GM19099 (cell line): ENCODE data around the gene ARRB2.

ENCODE experiments used
- POLR2A ChIP-seq: IDR thresholded peaks from 3 replicates; pipeline ENCODE4 v1.6.1; 2011; ENCODE audit warnings: low read depth; ENCODE audit not compliant: insufficient read length; ENCODE audit errors: extremely low read depth

ARRB2 gene

GRCh38 chr17:4720787-4721186, 10.4 kb downstream of the ARRB2 start:
- TF ChIP-seq POLR2A, result no peak

- no peak for TF ChIP-seq POLR2A
Observed at GRCh38 chr17:4721203-4722135, 11.0 kb downstream of the ARRB2 start.

GRCh38 chr17:4722678-4723240, 12.3 kb downstream of the ARRB2 start:
- no peak for TF ChIP-seq POLR2A

- TF ChIP-seq POLR2A, result no peak
Observed at GRCh38 chr17:4724650-4725049, 14.2 kb downstream of the ARRB2 start.

GRCh38 chr17:4725646-4726310, 15.3 kb downstream of the ARRB2 start:
- no peak for TF ChIP-seq POLR2A

- no peak for TF ChIP-seq POLR2A
Observed at GRCh38 chr17:4728124-4728523, 17.7 kb downstream of the ARRB2 start.

- no peak for TF ChIP-seq POLR2A
Observed at GRCh38 chr17:4733073-4733531, 22.7 kb downstream of the ARRB2 start.

GRCh38 chr17:4734857-4735475, 24.5 kb downstream of the ARRB2 start:
- no peak for TF ChIP-seq POLR2A

- no peak for TF ChIP-seq POLR2A
Observed at GRCh38 chr17:4735876-4736651, 25.6 kb downstream of the ARRB2 start.

GRCh38 chr17:4738136-4739121, 28.0 kb downstream of the ARRB2 start:
- no peak for TF ChIP-seq POLR2A

- no peak for TF ChIP-seq POLR2A
Observed at GRCh38 chr17:4739122-4740024, 28.9 kb downstream of the ARRB2 start, which contains the start of the genes CXCL16 and ZMYND15. Gene CXCL16, minus strand, starts transcription at chr17:4739928. Its CDS starts 589 bp downstream, at chr17:4739339. Gene ZMYND15, plus strand, starts transcription at chr17:4739833. Its CDS starts 716 bp downstream, at chr17:4740549.

GRCh38 chr17:4740025-4740351, 29.6 kb downstream of the ARRB2 start:
- TF ChIP-seq POLR2A, result no peak
